Measurements from ENCODE around the gene PKDREJ. TPM values are rescaled to one million over a fixed set of nuclear protein-coding genes. Genes with fewer than 3 reads are reported as not detected.

Gene PKDREJ
- total and polyA plus RNA-seq, 2 experiments from 2014 or later = not detected

- ATAC-seq (no peak), DNase-seq (ENCODE audit: low spot score) (no peak)
- TF ChIP-seq EZH2 (IDR thresholded peaks at IDR 0.05; ENCODE audit: low read depth, unreplicated experiment) (no peak), CTCF (conservative IDR thresholded peaks at IDR 0.05; ENCODE audit: low read depth in 2 of 2) (no peak), NANOG (IDR thresholded peaks at IDR 0.05; ENCODE audit: borderline replicate concordance) (no peak), ETS1 (IDR thresholded peaks at IDR 0.05) (no peak), ZNF331 (CRISPR knock-in tag; IDR thresholded peaks at IDR 0.05; ENCODE audit: low read depth) (no peak), POLR2AphosphoS5 (IDR thresholded peaks at IDR 0.05; ENCODE audit: low read depth) (no peak), EZH2phosphoT487 (IDR thresholded peaks at IDR 0.05; ENCODE audit: unreplicated experiment) (no peak), JUNB (IDR thresholded peaks at IDR 0.05; ENCODE audit: unreplicated experiment) (no peak), ZNF462 (CRISPR knock-in tag; IDR thresholded peaks at IDR 0.05) (no peak), REST (IDR thresholded peaks at IDR 0.05; ENCODE audit: unreplicated experiment) (no peak), ZNF114 (CRISPR knock-in tag; IDR thresholded peaks at IDR 0.05) (no peak), STAT1 (IDR thresholded peaks at IDR 0.05; ENCODE audit: unreplicated experiment) (no peak), CREB1 (CRISPR knock-in tag; IDR thresholded peaks at IDR 0.05; ENCODE audit: low read depth) (no peak)
- no peaks in the 10 kb centered on the region for H3K27me3 ChIP-seq (ENCODE audit: insufficient read depth)
- Mint-ChIP-seq H3K27me3 (ENCODE audit: insufficient read depth, low read depth, poor library complexity) (peaks cover 3% of the 10 kb centered on the region), H3K9me3 (no peaks in the 10 kb centered on the region), H3K36me3 (ENCODE audit: low read depth) (no peaks in the 10 kb centered on the region; the same call in 2 of the 3 replicates), H3K27ac (no peak overlapping the region), H3K4me3 (no peak overlapping the region), H3K4me1 (no peaks in the 10 kb centered on the region)
- H3K4me2 ChIP-seq = no peak overlapping the region
- H3K4me3 ChIP-seq = no peak overlapping the region
- H3K36me3 ChIP-seq (ENCODE audit: insufficient read depth) = no peaks in the 10 kb centered on the region
- H4K20me1 ChIP-seq (replicated peaks; ENCODE audit: insufficient read depth) = no peaks in the 10 kb centered on the region
- H3K79me2 ChIP-seq (replicated peaks; ENCODE audit: insufficient read depth) = no peaks in the 10 kb centered on the region
- H3K4me1 ChIP-seq (ENCODE audit: insufficient read depth) = no peaks in the 10 kb centered on the region
- no peaks in the 10 kb centered on the region for H3F3A ChIP-seq (replicated peaks; ENCODE audit: low read depth)
- no peak overlapping the region for H2AFZ ChIP-seq
- H3K9me2 ChIP-seq (ENCODE audit: insufficient read depth) = no peaks in the 10 kb centered on the region
- no peak overlapping the region for H3K27ac ChIP-seq (ENCODE audit: low read depth)
These were observed 29.9 kb downstream of the PKDREJ start for GRCh38 chr22:46233231-46233630.

Data from GM23338 (cell line).